Upper lobe of left lung (tissue), 4 donors: ENCODE results near the gene HIVEP3.

Experiments
- CTCF ChIP-seq, 6 experiments: fragments of 450-650 bp in 4 of 6; fragments of 200-600 bp in 2 of 6; sonication (generic) in 2 of 6; IDR thresholded peaks; one replicate each; pipeline ENCODE4 v1.5.1; 2016 to 2019; ENCODE audit warnings: antibody characterized with exemption in 6 of 6
- POLR2A ChIP-seq, 4 donors: fragments of 450-650 bp; IDR thresholded peaks; one replicate each; pipeline ENCODE4 v1.5.1; 2016 to 2017; ENCODE audit warnings: antibody characterized with exemption in 4 of 4, mild to moderate bottlenecking in 2 of 4

GRCh38 chr1:41545996-41546832 lies 372.5 kb downstream of the HIVEP3 start:
- no peak for TF ChIP-seq CTCF (IDR thresholded peaks at IDR 0.05)
- no peak for TF ChIP-seq POLR2A (IDR thresholded peaks at IDR 0.05)
